DOHH2 (cell line): Measurements from ENCODE around the gene ECE1.

Experiments used
- EZH2phosphoT487 ChIP-seq: fragments of 200-600 bp; sonication (generic); IDR thresholded peaks from 2 replicates; pipeline ENCODE4 v1.6.1; 2017; ENCODE audit warnings: borderline replicate concordance, mild to moderate bottlenecking, antibody characterized with exemption, low read length, moderate library complexity, mixed read lengths
- TF ChIP-seq, protein P1 (sequence below): fragments of 200-600 bp; sonication (generic); IDR thresholded peaks from one replicate; pipeline ENCODE4 v1.5.1; 2014; ENCODE audit warnings: antibody characterized with exemption, mild to moderate bottlenecking, low read depth, low read length; ENCODE audit not compliant: poor library complexity, severe bottlenecking

DNA sequence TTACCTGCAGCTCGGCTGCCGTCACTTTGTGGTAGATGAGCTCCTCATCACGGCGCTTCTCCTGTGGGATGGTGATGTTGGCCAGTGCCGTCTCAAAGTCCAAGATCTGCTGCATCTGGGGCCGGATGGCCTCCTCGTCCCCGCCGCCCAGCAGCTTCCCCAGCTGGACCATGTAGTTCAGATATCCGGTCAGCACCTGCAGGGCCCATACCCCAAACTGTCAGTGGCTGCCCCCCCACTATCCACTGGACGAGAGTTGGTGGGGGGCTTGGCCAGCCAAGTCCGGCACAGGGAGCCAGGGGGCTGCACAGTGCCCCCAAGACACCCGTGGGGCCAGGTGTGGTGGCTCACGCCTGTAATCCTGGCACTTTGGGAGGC, 34.3 kb downstream of the ECE1 start:
- TF ChIP-seq, protein P1, sequence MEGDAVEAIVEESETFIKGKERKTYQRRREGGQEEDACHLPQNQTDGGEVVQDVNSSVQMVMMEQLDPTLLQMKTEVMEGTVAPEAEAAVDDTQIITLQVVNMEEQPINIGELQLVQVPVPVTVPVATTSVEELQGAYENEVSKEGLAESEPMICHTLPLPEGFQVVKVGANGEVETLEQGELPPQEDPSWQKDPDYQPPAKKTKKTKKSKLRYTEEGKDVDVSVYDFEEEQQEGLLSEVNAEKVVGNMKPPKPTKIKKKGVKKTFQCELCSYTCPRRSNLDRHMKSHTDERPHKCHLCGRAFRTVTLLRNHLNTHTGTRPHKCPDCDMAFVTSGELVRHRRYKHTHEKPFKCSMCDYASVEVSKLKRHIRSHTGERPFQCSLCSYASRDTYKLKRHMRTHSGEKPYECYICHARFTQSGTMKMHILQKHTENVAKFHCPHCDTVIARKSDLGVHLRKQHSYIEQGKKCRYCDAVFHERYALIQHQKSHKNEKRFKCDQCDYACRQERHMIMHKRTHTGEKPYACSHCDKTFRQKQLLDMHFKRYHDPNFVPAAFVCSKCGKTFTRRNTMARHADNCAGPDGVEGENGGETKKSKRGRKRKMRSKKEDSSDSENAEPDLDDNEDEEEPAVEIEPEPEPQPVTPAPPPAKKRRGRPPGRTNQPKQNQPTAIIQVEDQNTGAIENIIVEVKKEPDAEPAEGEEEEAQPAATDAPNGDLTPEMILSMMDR, result no peak
- no peak for TF ChIP-seq EZH2phosphoT487
